HFF-Myc (cell line): ENCODE data around the gene SMG6.
A peak's percentile ranks its signal among the peaks of the same experiment; 100 is the strongest.

Experiments used
- DNase-seq: peaks from one replicate; pipeline ENCODE4 v3.0.0-alpha.2; 2011; ENCODE audit warnings: low read depth; ENCODE audit errors: extremely low read depth
- H3K4me3 ChIP-seq: replicated peaks from 2 replicates; pipeline ENCODE4 v1.5.1; 2011; ENCODE audit warnings: low read depth, mild to moderate bottlenecking, control low read depth, low read length
- CTCF ChIP-seq: IDR thresholded peaks from 2 replicates; pipeline ENCODE4 v1.5.1; 2012; ENCODE audit warnings: mild to moderate bottlenecking, low read depth, low read length, control low read depth; ENCODE audit errors: missing control alignments

The SMG6 gene

GRCh38 chr17:2122641-2123302, 180.8 kb downstream of the SMG6 start:
- no peak for DNase-seq
- no peak for TF ChIP-seq CTCF

GRCh38 chr17:2120586-2121335, 182.8 kb downstream of the SMG6 start:
- TF ChIP-seq CTCF, result no peak
- no peak overlapping the region for H3K4me3 ChIP-seq
- DNase-seq, result peak; percentile 77

More at GRCh38 chr17:2122641-2123302, 180.8 kb downstream of the SMG6 start:
- no peak overlapping the region for H3K4me3 ChIP-seq

DNA sequence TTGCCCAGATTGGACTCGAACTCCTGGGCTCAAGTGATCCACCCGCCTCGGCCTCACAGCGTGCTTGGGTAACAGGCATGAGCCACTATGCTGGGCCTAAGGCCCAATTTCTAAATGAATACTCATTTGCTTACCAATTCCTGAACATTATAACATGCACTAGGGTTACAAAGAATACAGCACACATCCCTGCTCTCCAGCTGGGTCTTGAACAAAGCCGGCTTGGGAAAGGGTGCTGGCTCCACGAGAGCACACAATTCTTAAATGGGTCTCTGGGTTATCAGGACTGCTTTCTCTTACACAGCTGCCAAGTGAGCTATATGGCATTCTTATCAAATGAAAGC, 190.3 kb downstream of the SMG6 start:
- TF ChIP-seq CTCF, result no peak
- H3K4me3 ChIP-seq, result no peak overlapping the region
- DNase-seq, result no peak

DNA sequence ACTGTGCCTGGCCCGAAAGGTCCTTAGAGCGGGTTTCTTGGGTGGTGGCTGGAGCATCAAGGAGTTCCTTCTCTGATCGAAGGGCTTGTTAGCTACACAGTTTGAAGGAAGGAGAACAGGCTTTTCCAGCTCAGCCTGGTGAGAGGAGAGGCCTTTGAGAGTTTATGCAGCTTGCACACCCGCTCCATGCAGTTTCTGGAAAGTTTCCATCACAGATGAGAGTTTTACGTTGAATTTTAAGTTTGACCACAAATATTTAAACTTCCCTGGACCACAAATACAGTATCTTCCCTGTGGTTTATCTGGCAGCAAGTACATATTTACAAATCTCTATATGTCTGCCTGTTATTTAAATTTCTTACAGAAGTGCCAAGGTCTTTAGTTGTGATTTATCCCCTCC, 191.9 kb downstream of the SMG6 start:
- TF ChIP-seq CTCF, result no peak
- no peak overlapping the region for H3K4me3 ChIP-seq
- DNase-seq, result peak; percentile 58

GRCh38 chr17:2110436-2110835, 193.1 kb downstream of the SMG6 start:
- no peak for DNase-seq
- no peak overlapping the region for H3K4me3 ChIP-seq
- TF ChIP-seq CTCF, result no peak

DNA sequence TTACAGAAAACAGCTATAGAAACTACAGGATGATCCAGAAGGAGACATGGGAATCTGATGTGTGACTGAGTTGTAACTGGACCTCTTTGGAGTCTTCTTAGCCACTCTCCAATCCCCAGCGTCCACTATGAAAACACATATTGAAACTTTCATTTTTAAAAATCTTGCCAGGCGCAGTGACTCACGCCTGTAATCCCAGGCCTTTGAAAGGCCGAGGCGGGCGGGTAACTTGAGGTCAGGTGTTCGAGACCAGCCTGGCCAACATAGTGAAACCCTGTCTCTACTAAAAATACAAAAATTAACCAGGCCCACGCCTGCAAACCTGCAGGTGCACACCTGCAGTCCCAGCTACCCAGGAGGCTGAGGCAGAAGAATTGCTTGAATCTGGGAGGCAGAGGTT, 195.4 kb downstream of the SMG6 start:
- TF ChIP-seq CTCF, result no peak
- no peak for DNase-seq
- H3K4me3 ChIP-seq, result no peak overlapping the region
